Panc1 (cell line): ENCODE data around the gene ITPR3.

ENCODE experiments used
- POLR2AphosphoS5 ChIP-seq: IDR thresholded peaks from 2 replicates; pipeline ENCODE4 v1.6.1; 2012; ENCODE audit warnings: mild to moderate bottlenecking, low read depth, low read length, moderate library complexity
- TF ChIP-seq, protein P1 (sequence below): fragments of 450-650 bp; IDR thresholded peaks from 2 replicates; pipeline ENCODE4 v1.5.1; 2017; ENCODE audit warnings: mild to moderate bottlenecking
- TF ChIP-seq, protein P2 (sequence below), 2 experiments: IDR thresholded peaks; 2 replicates each; pipeline ENCODE4 v1.6.1; 2011 to 2012; ENCODE audit warnings: low read depth in 2 of 2, control low read depth in 1 of 2, low read length in 1 of 2, mild to moderate bottlenecking in 1 of 2, moderate library complexity in 1 of 2; ENCODE audit not compliant: insufficient read depth in 1 of 2

DNA sequence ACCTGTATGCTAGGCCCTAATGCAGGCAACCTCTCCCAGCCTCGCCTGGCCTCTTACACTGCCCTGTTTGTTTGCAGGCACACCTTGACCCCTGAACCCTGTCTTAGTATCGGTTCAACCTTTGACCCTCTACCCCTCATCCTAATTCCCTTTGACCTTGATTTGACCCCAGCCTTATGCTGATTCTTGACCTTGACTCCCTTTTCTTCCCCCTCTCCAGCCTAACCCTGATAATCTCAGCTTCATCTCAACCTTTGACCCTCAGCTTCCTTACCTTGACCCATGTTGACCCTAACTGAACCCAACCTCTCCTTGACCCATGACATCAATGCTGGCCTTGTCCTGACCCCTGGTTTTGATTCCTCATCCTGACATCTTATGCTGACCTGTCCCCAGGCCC is 56.6 kb downstream of the ITPR3 start:
- TF ChIP-seq, protein P1, sequence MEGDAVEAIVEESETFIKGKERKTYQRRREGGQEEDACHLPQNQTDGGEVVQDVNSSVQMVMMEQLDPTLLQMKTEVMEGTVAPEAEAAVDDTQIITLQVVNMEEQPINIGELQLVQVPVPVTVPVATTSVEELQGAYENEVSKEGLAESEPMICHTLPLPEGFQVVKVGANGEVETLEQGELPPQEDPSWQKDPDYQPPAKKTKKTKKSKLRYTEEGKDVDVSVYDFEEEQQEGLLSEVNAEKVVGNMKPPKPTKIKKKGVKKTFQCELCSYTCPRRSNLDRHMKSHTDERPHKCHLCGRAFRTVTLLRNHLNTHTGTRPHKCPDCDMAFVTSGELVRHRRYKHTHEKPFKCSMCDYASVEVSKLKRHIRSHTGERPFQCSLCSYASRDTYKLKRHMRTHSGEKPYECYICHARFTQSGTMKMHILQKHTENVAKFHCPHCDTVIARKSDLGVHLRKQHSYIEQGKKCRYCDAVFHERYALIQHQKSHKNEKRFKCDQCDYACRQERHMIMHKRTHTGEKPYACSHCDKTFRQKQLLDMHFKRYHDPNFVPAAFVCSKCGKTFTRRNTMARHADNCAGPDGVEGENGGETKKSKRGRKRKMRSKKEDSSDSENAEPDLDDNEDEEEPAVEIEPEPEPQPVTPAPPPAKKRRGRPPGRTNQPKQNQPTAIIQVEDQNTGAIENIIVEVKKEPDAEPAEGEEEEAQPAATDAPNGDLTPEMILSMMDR, result no peak
- TF ChIP-seq, protein P2, sequence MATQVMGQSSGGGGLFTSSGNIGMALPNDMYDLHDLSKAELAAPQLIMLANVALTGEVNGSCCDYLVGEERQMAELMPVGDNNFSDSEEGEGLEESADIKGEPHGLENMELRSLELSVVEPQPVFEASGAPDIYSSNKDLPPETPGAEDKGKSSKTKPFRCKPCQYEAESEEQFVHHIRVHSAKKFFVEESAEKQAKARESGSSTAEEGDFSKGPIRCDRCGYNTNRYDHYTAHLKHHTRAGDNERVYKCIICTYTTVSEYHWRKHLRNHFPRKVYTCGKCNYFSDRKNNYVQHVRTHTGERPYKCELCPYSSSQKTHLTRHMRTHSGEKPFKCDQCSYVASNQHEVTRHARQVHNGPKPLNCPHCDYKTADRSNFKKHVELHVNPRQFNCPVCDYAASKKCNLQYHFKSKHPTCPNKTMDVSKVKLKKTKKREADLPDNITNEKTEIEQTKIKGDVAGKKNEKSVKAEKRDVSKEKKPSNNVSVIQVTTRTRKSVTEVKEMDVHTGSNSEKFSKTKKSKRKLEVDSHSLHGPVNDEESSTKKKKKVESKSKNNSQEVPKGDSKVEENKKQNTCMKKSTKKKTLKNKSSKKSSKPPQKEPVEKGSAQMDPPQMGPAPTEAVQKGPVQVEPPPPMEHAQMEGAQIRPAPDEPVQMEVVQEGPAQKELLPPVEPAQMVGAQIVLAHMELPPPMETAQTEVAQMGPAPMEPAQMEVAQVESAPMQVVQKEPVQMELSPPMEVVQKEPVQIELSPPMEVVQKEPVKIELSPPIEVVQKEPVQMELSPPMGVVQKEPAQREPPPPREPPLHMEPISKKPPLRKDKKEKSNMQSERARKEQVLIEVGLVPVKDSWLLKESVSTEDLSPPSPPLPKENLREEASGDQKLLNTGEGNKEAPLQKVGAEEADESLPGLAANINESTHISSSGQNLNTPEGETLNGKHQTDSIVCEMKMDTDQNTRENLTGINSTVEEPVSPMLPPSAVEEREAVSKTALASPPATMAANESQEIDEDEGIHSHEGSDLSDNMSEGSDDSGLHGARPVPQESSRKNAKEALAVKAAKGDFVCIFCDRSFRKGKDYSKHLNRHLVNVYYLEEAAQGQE (IDR thresholded peaks at IDR 0.05; ENCODE audit: insufficient read depth in 1 of 2, low read depth in 2 of 2, low read length in 1 of 2), result no peak
- TF ChIP-seq POLR2AphosphoS5, result no peak
